ENCODE data around the gene OTUB2. TPM values are rescaled to one million over a fixed set of nuclear protein-coding genes. Genes with fewer than 3 reads are reported as not detected.

OTUB2 gene
- total and polyA plus RNA-seq, 2 donors (not counting 3 experiments of a cell fraction or from before 2014, with no cell fraction given) = 0.70 to 1.6 TPM

DNA sequence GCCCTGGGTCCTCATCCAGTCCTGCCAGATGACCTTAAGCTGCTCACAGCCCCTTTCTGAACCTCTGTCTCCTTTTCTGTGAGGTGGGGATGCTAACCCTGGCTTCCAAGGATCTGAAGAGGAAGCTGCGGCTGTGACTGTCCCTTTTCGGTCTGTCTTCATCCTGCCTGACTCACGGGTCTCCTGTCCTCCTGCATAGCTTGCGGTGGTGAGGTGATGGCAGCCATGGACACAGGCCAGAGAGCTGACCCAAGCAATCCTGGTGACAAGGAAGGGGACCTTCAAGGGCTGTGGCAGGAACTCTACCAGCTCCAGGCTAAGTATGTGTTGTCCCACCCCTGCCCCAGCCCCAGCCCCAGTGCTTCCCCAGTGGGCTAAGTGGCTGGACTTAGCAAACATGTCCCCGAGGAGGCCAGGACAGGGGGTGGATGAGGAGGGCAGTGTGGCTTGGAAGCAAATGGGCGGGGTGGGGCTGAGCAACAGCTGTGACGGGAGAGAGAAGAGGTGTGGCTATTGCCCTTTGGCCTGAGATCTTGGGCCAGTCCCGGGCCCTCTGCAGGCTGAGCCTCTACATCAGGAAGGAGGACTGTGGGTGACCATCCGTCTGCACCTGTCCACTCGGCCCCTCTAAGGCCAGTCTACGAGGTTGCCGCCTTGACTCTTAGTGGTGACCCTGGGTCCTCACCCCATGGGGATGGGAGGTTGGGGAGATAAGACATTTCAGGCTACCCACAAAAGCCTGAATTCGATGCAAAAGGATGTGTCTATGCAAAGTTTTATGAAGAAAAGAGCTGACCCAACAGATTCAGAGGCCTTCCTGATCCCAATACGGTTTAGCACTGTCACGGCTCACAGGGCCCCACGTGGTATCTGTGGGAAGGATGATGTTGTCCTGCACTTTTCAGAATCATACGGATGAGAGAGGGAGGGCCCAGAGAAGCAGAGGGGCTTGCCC lies 27.9 kb upstream of the OTUB2 start:
- Histone ChIP-seq H3K27ac (ENCODE audit: insufficient read depth, low read depth, low read length) (no peak overlapping the region), H2AFZ (ENCODE audit: low read depth, low read length) (no peak overlapping the region), H3K36me3 (ENCODE audit: control insufficient read depth in 2 of 2, extremely low read depth in 1 of 2, insufficient read depth in 2 of 2, low read length in 2 of 2) (no peaks in the 10 kb centered on the region), H3K4me2 (ENCODE audit: insufficient read depth, low read length) (no peak overlapping the region), H3K9me3 (replicated peaks; ENCODE audit: control insufficient read depth, insufficient read depth, low read length) (no peaks in the 10 kb centered on the region), H3K9ac (replicated peaks; ENCODE audit: extremely low read depth, insufficient read depth, low read length) (no peak overlapping the region), H3K4me1 (ENCODE audit: control insufficient read depth, extremely low read depth, insufficient read depth, low read length) (no peaks in the 10 kb centered on the region), H3K4me3 (replicated peaks in 1 of 3; ENCODE audit: insufficient read depth in 1 of 3, low read depth in 1 of 3, low read length in 3 of 3) (no peak overlapping the region), H3K27me3 (ENCODE audit: control insufficient read depth in 2 of 2, insufficient read depth in 2 of 2, low read length in 2 of 2) (no peaks in the 10 kb centered on the region), H3K9me1 (replicated peaks; ENCODE audit: control insufficient read depth, extremely low read depth, insufficient read depth, low read length) (no peaks in the 10 kb centered on the region), H3K79me2 (ENCODE audit: control insufficient read depth, insufficient read depth, low read length) (no peaks in the 10 kb centered on the region), H4K20me1 (replicated peaks; ENCODE audit: control insufficient read depth, extremely low read depth, insufficient read depth, low read length) (no peaks in the 10 kb centered on the region)
- ChIA-PET POLR2A (no interaction called here), CTCF (interaction anchor here (2.9 to 12.5 kb wide), 2 partner anchors 59 to 138 kb away, joined by 8 to 368 read pairs; no protein-coding TSS in a partner anchor)
- FAIRE-seq (no peak), DNase-seq (ENCODE audit: low read depth, low spot score) (no peak)
- intact Hi-C loops (cut with micrococcal nuclease) = no loop called here
- BruUV-seq (replicated peaks) = no TSS peak
- dilution Hi-C loops (cut with MboI; ENCODE audit: extremely low pct_ligation_motif_present, low sequenced_read_pairs) = no loop called here
- TF ChIP-seq MYC (IDR thresholded peaks at IDR 0.05; ENCODE audit: low read depth, low read length) = no peak
- TF ChIP-seq, protein P1, sequence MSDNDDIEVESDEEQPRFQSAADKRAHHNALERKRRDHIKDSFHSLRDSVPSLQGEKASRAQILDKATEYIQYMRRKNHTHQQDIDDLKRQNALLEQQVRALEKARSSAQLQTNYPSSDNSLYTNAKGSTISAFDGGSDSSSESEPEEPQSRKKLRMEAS (IDR thresholded peaks at IDR 0.05; ENCODE audit: insufficient read depth, insufficient read length) = no peak
- TF ChIP-seq GATA2 (IDR thresholded peaks at IDR 0.05; ENCODE audit: insufficient read depth, insufficient read length, low read depth, low read length) = no peak
- TF ChIP-seq, protein P2, sequence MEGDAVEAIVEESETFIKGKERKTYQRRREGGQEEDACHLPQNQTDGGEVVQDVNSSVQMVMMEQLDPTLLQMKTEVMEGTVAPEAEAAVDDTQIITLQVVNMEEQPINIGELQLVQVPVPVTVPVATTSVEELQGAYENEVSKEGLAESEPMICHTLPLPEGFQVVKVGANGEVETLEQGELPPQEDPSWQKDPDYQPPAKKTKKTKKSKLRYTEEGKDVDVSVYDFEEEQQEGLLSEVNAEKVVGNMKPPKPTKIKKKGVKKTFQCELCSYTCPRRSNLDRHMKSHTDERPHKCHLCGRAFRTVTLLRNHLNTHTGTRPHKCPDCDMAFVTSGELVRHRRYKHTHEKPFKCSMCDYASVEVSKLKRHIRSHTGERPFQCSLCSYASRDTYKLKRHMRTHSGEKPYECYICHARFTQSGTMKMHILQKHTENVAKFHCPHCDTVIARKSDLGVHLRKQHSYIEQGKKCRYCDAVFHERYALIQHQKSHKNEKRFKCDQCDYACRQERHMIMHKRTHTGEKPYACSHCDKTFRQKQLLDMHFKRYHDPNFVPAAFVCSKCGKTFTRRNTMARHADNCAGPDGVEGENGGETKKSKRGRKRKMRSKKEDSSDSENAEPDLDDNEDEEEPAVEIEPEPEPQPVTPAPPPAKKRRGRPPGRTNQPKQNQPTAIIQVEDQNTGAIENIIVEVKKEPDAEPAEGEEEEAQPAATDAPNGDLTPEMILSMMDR (IDR thresholded peaks at IDR 0.05; ENCODE audit: extremely low read depth in 1 of 2, insufficient read depth in 1 of 2, low read depth in 1 of 2, low read length in 2 of 2) = no peak
- TF ChIP-seq FOS (IDR thresholded peaks at IDR 0.05; ENCODE audit: borderline replicate concordance, insufficient read depth, low read length) = no peak
- no peak for TF ChIP-seq JUN (IDR thresholded peaks at IDR 0.05; ENCODE audit: borderline replicate concordance, insufficient read depth, insufficient read length, low read depth)
- TF ChIP-seq POLR2AphosphoS5 (IDR thresholded peaks at IDR 0.05; ENCODE audit: insufficient read depth, low read depth, low read length) = no peak
- TF ChIP-seq POLR2A (IDR thresholded peaks at IDR 0.05; ENCODE audit: low read depth, low read length) = no peak
- no peak for TF ChIP-seq EZH2 (IDR thresholded peaks at IDR 0.05; ENCODE audit: borderline replicate concordance, low read depth, low read length, severe bottlenecking)
